ENCODE results near the gene POU2F3. TPM values are rescaled to one million over a fixed set of nuclear protein-coding genes. Genes with fewer than 3 reads are reported as not detected.

Gene POU2F3
- not detected for total RNA-seq
- polyA plus RNA-seq: 1 to 10 TPM in 1 of 2 donors, under 1 TPM in 1; 0.31 to 2.4 TPM
- long read RNA-seq, donor 1, partial matches to known transcripts: 0 of 1 reads
- long read RNA-seq, donor 1, other reads (novel, unspliced or antisense): 1 of 1 reads
- long read RNA-seq, donor 2: 0 reads

DNA sequence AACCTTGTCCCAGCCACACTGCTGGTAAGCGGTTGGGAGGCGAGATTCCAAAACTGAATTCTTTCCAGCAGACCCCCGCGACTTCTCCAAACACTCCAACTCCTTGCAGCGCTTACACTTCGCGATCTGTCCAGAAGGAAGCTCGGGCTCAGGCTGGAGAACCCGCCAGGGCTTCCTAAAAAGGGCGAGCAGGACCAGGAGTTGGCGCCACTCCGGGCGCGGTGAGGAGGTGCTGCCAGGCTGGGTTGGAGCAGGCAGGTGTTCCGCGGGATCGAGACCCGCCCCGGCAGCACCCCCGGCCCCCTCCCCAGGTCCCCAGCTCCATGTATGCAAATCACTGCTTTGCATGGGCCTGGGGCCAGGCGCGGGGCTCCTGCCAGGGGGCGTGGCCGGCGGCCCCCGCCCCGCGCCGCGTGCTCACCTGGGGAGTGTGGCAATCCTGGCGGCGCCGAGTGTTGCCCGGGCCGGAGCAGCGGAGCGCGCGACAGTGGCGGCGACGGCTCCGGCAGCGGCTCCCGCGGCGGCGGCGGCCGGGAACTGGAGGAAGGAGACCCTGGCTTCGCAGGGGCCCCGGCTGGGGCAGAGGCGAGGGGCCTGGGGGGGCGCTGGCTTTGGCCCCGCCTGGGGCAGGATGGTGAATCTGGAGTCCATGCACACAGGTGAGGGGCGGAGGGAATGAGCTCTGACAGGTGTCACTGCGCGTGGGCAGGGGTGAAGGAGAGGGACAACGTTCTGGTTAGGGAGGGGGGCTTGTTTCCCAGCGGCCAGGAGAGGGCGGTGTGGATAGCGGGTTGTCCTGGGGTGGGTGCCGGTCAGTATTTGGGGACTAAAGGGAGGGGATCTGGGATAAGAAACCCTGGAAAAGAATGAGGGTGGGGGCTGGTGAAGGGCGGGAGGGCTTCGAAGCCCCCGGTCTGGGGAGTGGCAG, at the start of gene POU2F3:
Gene POU2F3 (plus strand): TSS at position 428 of the 928 bp plus-strand sequence. CDS start 204 bp downstream, at position 632.
- intact Hi-C loops (cut with DNase I): loop anchor here in 1 of 2 donors (10.0 kb wide), 1 partner anchor 715 kb away; no protein-coding TSS in a partner anchor
- Histone ChIP-seq H3K4me3 (ENCODE audit: low read length in 2 of 2) (no peak within 1 kb of the TSS), H3K36me3 (ENCODE audit: control insufficient read depth in 1 of 2, insufficient read depth in 2 of 2, low read length in 1 of 2) (no peaks in the 10 kb centered on the region), H3K9me3 (ENCODE audit: control insufficient read depth, low read length) (no peaks in the 10 kb centered on the region), H3K4me1 (ENCODE audit: control insufficient read depth in 1 of 2, insufficient read depth in 2 of 2, low read length in 2 of 2) (no peaks in the 10 kb centered on the region), H3K27ac (ENCODE audit: low read depth in 1 of 2, low read length in 2 of 2) (no peak within 1 kb of the TSS), H3K27me3 (ENCODE audit: control insufficient read depth in 1 of 2, insufficient read depth in 2 of 2, low read length in 1 of 2) (no peaks in the 10 kb centered on the region)
- WGBS, 2 donors: 6 to 7% methylated on average over 64 to 66 of the region's 66 CpGs
- DNase-seq: peak in 1 of 2 donors; percentile 39
- ATAC-seq (ENCODE audit: low FRiP score): no peak

DNA sequence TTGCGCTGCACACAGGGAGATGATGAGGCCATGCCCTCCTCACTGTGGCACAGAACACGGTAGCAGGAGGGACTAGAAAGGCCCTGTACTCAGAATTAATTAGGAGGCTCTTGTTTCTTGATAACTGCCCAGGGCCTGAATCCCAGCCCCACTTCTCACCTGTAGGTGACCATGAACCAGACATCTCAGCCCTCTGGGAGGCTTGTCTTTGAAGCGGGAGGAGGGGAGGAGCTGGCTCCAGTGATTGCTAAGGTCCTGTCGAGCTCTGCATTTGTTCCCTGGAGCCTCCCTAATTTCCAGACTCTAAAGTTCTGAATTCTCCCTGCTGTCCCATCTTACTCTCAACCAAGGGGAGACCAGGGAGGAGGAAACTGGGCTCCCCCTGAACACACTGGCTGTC, 48.9 kb upstream of the POU2F3 start:
- 88 to 90% methylated on average over 4 of the region's 4 CpGs for WGBS, 2 donors
- Histone ChIP-seq H3K4me1 (ENCODE audit: control insufficient read depth in 1 of 2, insufficient read depth in 2 of 2, low read length in 2 of 2) (no peaks in the 10 kb centered on the region), H3K36me3 (ENCODE audit: control insufficient read depth in 1 of 2, insufficient read depth in 2 of 2, low read length in 1 of 2) (no peaks in the 10 kb centered on the region), H3K9me3 (ENCODE audit: control insufficient read depth, low read length) (no peaks in the 10 kb centered on the region), H3K27ac (ENCODE audit: low read depth in 1 of 2, low read length in 2 of 2) (no peak overlapping the region), H3K27me3 (ENCODE audit: control insufficient read depth in 1 of 2, insufficient read depth in 2 of 2, low read length in 1 of 2) (no peaks in the 10 kb centered on the region), H3K4me3 (ENCODE audit: low read length in 2 of 2) (no peak overlapping the region)
- ATAC-seq (ENCODE audit: low FRiP score) (no peak), DNase-seq (peak in 1 of 2 donors; percentile 25)
- intact Hi-C loops (cut with DNase I): no loop called here

DNA sequence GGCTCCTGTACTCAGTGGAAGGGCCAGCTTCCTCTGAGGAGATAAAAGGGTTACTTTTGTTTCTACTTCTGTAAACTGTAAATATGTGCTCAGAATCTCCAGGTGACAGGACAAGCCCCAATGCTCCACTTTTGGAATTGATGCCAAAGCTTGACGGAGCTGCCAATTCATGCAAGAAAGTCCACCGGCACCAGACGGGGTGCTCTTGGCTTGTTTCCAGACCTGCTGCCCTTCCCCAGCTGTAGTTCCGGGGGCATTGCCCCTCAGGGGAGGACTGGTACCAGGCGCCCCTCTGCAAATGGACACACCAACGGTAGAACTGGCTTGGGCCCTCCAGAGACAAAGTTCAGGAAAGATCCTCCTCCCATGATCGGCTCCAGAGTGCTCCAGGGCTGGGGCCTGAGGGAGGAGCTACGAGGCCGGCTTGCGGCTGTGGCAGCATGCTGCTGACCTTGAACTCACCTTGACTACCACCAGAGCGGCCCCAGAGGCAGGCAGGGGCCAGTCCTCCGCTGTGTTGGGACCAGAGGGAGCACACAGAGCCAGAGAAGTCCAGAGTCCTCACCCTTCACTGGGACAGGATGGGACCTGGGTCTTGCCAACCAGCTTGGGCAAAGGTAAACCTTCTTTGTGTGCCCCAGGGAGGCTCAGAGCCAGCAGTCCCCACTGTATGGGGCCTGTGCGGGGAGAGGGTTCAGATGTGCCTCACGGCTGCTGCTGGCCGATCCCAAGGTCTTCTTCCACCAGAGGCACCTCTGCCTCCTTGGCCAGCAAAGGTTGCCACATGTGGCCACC, 46.9 kb upstream of the POU2F3 start:
- no peaks in the 10 kb centered on the region for H3K36me3 ChIP-seq (ENCODE audit: control insufficient read depth in 1 of 2, insufficient read depth in 2 of 2, low read length in 1 of 2)
- intact Hi-C loops (cut with DNase I): no loop called here
- no peak overlapping the region for H3K27ac ChIP-seq (ENCODE audit: low read depth in 1 of 2, low read length in 2 of 2)
- no peak overlapping the region for H3K4me3 ChIP-seq (ENCODE audit: low read length in 2 of 2)
- no peaks in the 10 kb centered on the region for H3K27me3 ChIP-seq (ENCODE audit: control insufficient read depth in 1 of 2, insufficient read depth in 2 of 2, low read length in 1 of 2)
- 69 to 70% methylated on average over 15 of the region's 15 CpGs for WGBS, 2 donors
- no peaks in the 10 kb centered on the region for H3K9me3 ChIP-seq (ENCODE audit: control insufficient read depth, low read length)
- H3K4me1 ChIP-seq (ENCODE audit: control insufficient read depth in 1 of 2, insufficient read depth in 2 of 2, low read length in 2 of 2): no peaks in the 10 kb centered on the region
- ATAC-seq (ENCODE audit: low FRiP score): no peak
- DNase-seq: no peak

DNA sequence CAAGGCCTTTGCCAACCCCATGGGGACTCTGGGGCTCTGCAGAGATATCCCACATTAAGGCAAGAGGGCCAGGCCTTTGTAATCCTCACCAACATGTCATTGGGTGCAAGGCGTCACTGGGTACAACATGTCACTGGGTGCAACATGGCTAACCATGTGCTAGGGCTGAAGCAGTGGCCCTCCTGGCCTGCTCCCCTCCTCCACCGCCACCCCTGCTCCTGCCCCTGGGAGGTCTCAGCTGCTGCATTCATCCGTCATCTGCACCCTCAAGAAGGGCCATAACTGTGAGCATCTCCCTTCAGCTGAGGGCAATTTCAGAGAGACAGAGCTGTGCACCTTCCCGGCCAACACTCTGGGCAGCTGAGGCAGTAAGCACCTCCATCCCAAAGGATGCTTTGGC, 45.8 kb upstream of the POU2F3 start:
- WGBS, 2 donors: 95 to 98% methylated on average over 4 of the region's 4 CpGs
- ATAC-seq (ENCODE audit: low FRiP score) (no peak), DNase-seq (no peak)
- H3K36me3 ChIP-seq (ENCODE audit: control insufficient read depth in 1 of 2, insufficient read depth in 2 of 2, low read length in 1 of 2): no peaks in the 10 kb centered on the region
- H3K4me3 ChIP-seq (ENCODE audit: low read length in 2 of 2): no peak overlapping the region
- no peaks in the 10 kb centered on the region for H3K27me3 ChIP-seq (ENCODE audit: control insufficient read depth in 1 of 2, insufficient read depth in 2 of 2, low read length in 1 of 2)
- no peaks in the 10 kb centered on the region for H3K4me1 ChIP-seq (ENCODE audit: control insufficient read depth in 1 of 2, insufficient read depth in 2 of 2, low read length in 2 of 2)
- no peak overlapping the region for H3K27ac ChIP-seq (ENCODE audit: low read depth in 1 of 2, low read length in 2 of 2)
- H3K9me3 ChIP-seq (ENCODE audit: control insufficient read depth, low read length): no peaks in the 10 kb centered on the region
- intact Hi-C loops (cut with DNase I): no loop called here

DNA sequence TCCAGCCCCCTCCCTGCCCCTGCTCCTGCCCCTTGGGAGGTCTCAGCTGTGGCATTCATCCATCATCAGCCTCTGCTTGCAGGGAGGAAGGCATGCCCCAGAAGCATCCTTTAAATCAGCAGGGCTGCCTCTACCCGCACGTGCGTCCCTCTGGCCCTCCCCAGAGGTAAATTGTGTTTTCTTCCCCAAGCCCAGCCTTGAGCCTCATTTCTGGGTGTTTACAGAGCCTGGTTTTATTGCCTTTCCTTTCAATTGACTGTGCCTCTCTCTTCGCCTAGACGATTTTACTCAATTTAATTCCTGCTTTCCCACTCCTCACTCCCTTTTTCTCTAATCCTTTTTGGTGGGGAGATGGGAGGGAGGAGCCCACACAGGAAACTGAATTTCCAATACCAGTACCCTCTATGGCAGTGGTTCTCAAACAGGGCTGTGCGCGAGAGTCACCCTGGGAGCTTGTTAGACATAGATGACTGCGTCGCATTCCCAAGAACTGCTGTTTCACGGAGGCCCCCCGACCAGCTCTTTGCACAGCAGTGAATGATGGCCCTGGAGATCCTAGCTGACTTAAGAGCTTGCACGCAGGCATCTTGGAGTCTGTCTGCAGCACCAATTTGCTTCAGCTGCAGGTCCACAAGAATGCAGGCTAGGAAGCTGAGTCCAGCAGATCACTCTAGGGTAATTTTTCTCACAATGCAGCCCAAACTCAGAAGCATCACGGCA, 44.2 kb upstream of the POU2F3 start:
- Histone ChIP-seq H3K4me3 (ENCODE audit: low read length in 2 of 2) (no peak overlapping the region), H3K27me3 (ENCODE audit: control insufficient read depth in 1 of 2, insufficient read depth in 2 of 2, low read length in 1 of 2) (no peaks in the 10 kb centered on the region), H3K4me1 (ENCODE audit: control insufficient read depth in 1 of 2, insufficient read depth in 2 of 2, low read length in 2 of 2) (no peaks in the 10 kb centered on the region), H3K27ac (ENCODE audit: low read depth in 1 of 2, low read length in 2 of 2) (no peak overlapping the region), H3K9me3 (ENCODE audit: control insufficient read depth, low read length) (no peaks in the 10 kb centered on the region), H3K36me3 (ENCODE audit: control insufficient read depth in 1 of 2, insufficient read depth in 2 of 2, low read length in 1 of 2) (no peaks in the 10 kb centered on the region)
- ATAC-seq (ENCODE audit: low FRiP score) (no peak), DNase-seq (no peak)
- 69 to 76% methylated on average over 13 of the region's 13 CpGs for WGBS, 2 donors
- intact Hi-C loops (cut with DNase I): no loop called here

DNA sequence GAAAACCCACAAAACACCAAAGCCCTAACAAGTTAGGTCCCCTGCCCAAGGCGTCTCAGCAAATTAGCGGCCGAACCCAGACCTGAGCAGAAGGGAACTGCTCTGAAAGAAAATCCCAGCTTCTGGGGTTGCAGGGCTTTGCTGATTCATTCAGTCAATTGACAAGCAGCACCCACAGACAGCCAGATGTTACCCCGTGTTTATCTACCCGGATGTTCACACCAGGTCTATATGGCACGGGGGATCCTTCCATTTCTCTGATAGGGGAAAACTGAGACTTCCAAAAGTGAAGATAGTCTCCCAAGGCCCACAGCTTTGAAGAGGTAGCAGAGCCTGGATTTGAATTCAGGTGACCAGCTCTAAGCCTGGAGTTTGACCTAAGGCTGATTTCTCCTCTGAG, 43.1 kb upstream of the POU2F3 start:
- ATAC-seq (ENCODE audit: low FRiP score): no peak
- Histone ChIP-seq H3K27me3 (ENCODE audit: control insufficient read depth in 1 of 2, insufficient read depth in 2 of 2, low read length in 1 of 2) (no peaks in the 10 kb centered on the region), H3K27ac (ENCODE audit: low read depth in 1 of 2, low read length in 2 of 2) (no peak overlapping the region), H3K4me3 (ENCODE audit: low read length in 2 of 2) (no peak overlapping the region), H3K36me3 (ENCODE audit: control insufficient read depth in 1 of 2, insufficient read depth in 2 of 2, low read length in 1 of 2) (no peaks in the 10 kb centered on the region), H3K4me1 (ENCODE audit: control insufficient read depth in 1 of 2, insufficient read depth in 2 of 2, low read length in 2 of 2) (no peaks in the 10 kb centered on the region), H3K9me3 (ENCODE audit: control insufficient read depth, low read length) (no peaks in the 10 kb centered on the region)
- WGBS, 2 donors: 92 to 93% methylated on average over 6 of the region's 6 CpGs
- intact Hi-C loops (cut with DNase I): no loop called here
- no peak for DNase-seq

DNA sequence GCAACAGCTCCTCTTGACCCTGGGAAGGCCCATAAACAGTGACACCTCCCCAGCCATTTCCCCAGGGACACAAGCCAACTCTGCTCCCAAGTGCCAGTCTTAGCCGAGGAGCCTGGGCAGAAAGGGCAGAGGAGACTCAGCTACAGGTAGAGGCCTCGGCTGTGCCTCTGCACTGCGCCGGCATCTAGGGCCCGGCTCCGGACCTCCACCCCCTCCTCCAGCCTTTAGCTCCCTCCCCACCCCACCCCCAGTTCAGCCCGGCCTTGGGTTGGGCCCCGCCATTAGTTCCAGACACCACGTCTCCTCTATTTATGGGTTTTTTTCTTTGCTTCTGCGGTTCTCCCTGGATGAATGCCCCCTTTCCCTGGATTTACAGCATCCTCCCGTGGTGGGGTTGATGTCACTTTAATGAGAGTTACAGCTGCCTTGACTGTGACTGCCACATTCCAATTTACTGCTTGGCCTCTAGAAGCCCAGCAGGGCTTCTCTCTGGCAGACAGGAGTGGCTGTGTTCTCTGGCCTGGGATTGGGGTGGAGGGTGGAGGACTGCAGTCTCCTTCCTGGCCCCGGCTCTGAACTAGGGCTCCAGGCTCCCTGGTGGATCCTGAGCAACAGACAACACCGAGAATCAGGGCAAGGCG, 42.6 kb upstream of the POU2F3 start:
- DNase-seq (no peak), ATAC-seq (ENCODE audit: low FRiP score) (peak; percentile 34)
- H3K27me3 ChIP-seq (ENCODE audit: control insufficient read depth in 1 of 2, insufficient read depth in 2 of 2, low read length in 1 of 2): no peaks in the 10 kb centered on the region
- H3K9me3 ChIP-seq (ENCODE audit: control insufficient read depth, low read length): no peaks in the 10 kb centered on the region
- intact Hi-C loops (cut with DNase I): no loop called here
- H3K36me3 ChIP-seq (ENCODE audit: control insufficient read depth in 1 of 2, insufficient read depth in 2 of 2, low read length in 1 of 2): no peaks in the 10 kb centered on the region
- H3K4me1 ChIP-seq (ENCODE audit: control insufficient read depth in 1 of 2, insufficient read depth in 2 of 2, low read length in 2 of 2): no peaks in the 10 kb centered on the region
- no peak overlapping the region for H3K27ac ChIP-seq (ENCODE audit: low read depth in 1 of 2, low read length in 2 of 2)
- 66 to 68% methylated on average over 14 of the region's 14 CpGs for WGBS, 2 donors
- no peak overlapping the region for H3K4me3 ChIP-seq (ENCODE audit: low read length in 2 of 2)

DNA sequence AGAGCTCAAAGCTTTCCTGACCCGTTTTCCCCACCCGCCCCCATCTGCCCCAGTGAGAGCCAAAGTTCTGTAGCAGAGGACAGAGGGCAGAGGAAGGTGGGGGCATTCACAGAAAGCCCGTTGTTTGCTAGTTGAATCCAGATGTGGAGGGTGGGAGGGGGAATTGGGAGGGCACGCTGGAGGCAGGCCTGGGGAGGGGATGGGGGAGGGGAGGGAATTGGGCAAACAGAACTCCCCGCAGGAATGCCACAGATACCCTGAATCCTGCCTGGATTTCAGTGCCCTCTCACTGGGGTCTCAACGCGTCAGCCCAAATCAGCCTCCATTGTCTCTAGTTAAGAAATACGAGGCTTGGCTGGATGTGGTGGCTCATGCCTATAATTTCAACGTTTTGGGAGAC, 42.0 kb upstream of the POU2F3 start:
- intact Hi-C loops (cut with DNase I): no loop called here
- no peak overlapping the region for H3K27ac ChIP-seq (ENCODE audit: low read depth in 1 of 2, low read length in 2 of 2)
- H3K4me3 ChIP-seq (ENCODE audit: low read length in 2 of 2): no peak overlapping the region
- WGBS, 2 donors: 63 to 66% methylated on average over 9 of the region's 9 CpGs
- no peak for DNase-seq
- no peaks in the 10 kb centered on the region for H3K9me3 ChIP-seq (ENCODE audit: control insufficient read depth, low read length)
- ATAC-seq (ENCODE audit: low FRiP score): no peak
- H3K4me1 ChIP-seq (ENCODE audit: control insufficient read depth in 1 of 2, insufficient read depth in 2 of 2, low read length in 2 of 2): no peaks in the 10 kb centered on the region
- H3K36me3 ChIP-seq (ENCODE audit: control insufficient read depth in 1 of 2, insufficient read depth in 2 of 2, low read length in 1 of 2): no peaks in the 10 kb centered on the region
- H3K27me3 ChIP-seq (ENCODE audit: control insufficient read depth in 1 of 2, insufficient read depth in 2 of 2, low read length in 1 of 2): no peaks in the 10 kb centered on the region
